Endothelial cell of umbilical vein (primary cell): ENCODE data around the gene CDS2. TPM values are rescaled to one million over a fixed set of nuclear protein-coding genes. Genes with fewer than 3 reads are reported as not detected.

Experiments used
- BruUV-seq: library from RNA; stranded (reverse); fragments of 400-500 nt; replicated peaks from 2 replicates; lab custom pipeline; 2021; lab: Mats Ljungman, UMichigan
- CTCF ChIA-PET: fragments of 300-600, 350-600 bp; sonication (Branson Sonifier 250); formaldehyde crosslinking; loops from one replicate; lab custom pipeline; 2021; ENCODE audit warnings: antibody characterized with exemption, inconsistent platforms; lab: Charles Lee
- POLR2A ChIA-PET: fragments of 300-600, 350-600 bp; sonication (Branson Sonifier 250); formaldehyde crosslinking; loops from one replicate; lab custom pipeline; 2021; ENCODE audit warnings: antibody characterized with exemption, inconsistent platforms; lab: Charles Lee
- DNase-seq: peaks from one replicate; pipeline ENCODE4 v3.0.0-alpha.2; 2011; ENCODE audit warnings: low read depth, low spot score
- FAIRE-seq: peaks from 2 replicates; lab custom pipeline; 2011; peaks lifted over from hg19 to GRCh38; lab: Jason Lieb, UNC
- H2AFZ ChIP-seq: 2 replicates; pipeline ENCODE4 v1.6.0; 2012; ENCODE audit warnings: low read depth, low read length, control low read depth, inconsistent platforms
- H3K27ac ChIP-seq: 2 replicates; pipeline ENCODE4 v1.5.1; 2011; ENCODE audit warnings: low read depth, mild to moderate bottlenecking, control low read depth, low read length, moderate library complexity; ENCODE audit not compliant: insufficient read depth
- H3K27me3 ChIP-seq, 2 experiments: 2 replicates each; pipeline versions ENCODE4 v1.6.0 to v1.6.1; 2011; ENCODE audit warnings: low read length in 2 of 2, mixed read lengths in 1 of 2; ENCODE audit not compliant: control insufficient read depth in 2 of 2, insufficient read depth in 2 of 2
- H3K36me3 ChIP-seq, 2 experiments: 2 replicates in 1 of 2; 3 replicates in 1 of 2; pipeline ENCODE4 v1.5.1; 2011; ENCODE audit warnings: low read length in 2 of 2, mild to moderate bottlenecking in 1 of 2, moderate library complexity in 1 of 2; ENCODE audit not compliant: control insufficient read depth in 2 of 2, insufficient read depth in 2 of 2; ENCODE audit errors: extremely low read depth in 1 of 2
- H3K4me1 ChIP-seq: 3 replicates; pipeline ENCODE4 v1.5.1; 2011; ENCODE audit warnings: mild to moderate bottlenecking, low read length; ENCODE audit not compliant: control insufficient read depth, insufficient read depth; ENCODE audit errors: extremely low read depth
- H3K4me2 ChIP-seq: 2 replicates; pipeline ENCODE4 v1.6.1; 2011; ENCODE audit warnings: low read length, control low read depth, mixed read lengths; ENCODE audit not compliant: insufficient read depth
- H3K4me3 ChIP-seq, 3 experiments: fragments of 200-600 bp in 1 of 3; sonication (generic), shearing (Covaris generic) in 1 of 3; replicated peaks in 1 of 3; 2 replicates each; pipeline ENCODE4 v1.5.1; 2011 to 2016; ENCODE audit warnings: control low read depth in 3 of 3, low read length in 3 of 3, mild to moderate bottlenecking in 2 of 3, inconsistent platforms in 1 of 3, low read depth in 1 of 3, moderate library complexity in 1 of 3; ENCODE audit not compliant: insufficient read depth in 1 of 3
- H3K79me2 ChIP-seq: 2 replicates; pipeline ENCODE4 v1.6.0; 2012; ENCODE audit warnings: low read length, inconsistent platforms; ENCODE audit not compliant: control insufficient read depth, insufficient read depth
- H3K9ac ChIP-seq: replicated peaks from 2 replicates; pipeline ENCODE3; 2011; ENCODE audit warnings: low read length, control low read depth; ENCODE audit not compliant: insufficient read depth; ENCODE audit errors: extremely low read depth
- H3K9me1 ChIP-seq: replicated peaks from 3 replicates; pipeline ENCODE4 v1.6.0; 2011; ENCODE audit warnings: mild to moderate bottlenecking, low read length; ENCODE audit not compliant: control insufficient read depth, insufficient read depth; ENCODE audit errors: extremely low read depth
- H3K9me3 ChIP-seq: replicated peaks from 2 replicates; pipeline ENCODE4 v1.5.1; 2012; ENCODE audit warnings: low read length, inconsistent platforms; ENCODE audit not compliant: control insufficient read depth, insufficient read depth
- H4K20me1 ChIP-seq: replicated peaks from 2 replicates; pipeline ENCODE3; 2011; ENCODE audit warnings: mild to moderate bottlenecking, low read length; ENCODE audit not compliant: control insufficient read depth, insufficient read depth; ENCODE audit errors: extremely low read depth
- CTCF ChIP-seq, 2 donors: IDR thresholded peaks; 1 replicate in 1 of 2; 2 replicates in 1 of 2; pipeline ENCODE4 v1.5.1; 2011; ENCODE audit warnings: low read length in 2 of 2, mild to moderate bottlenecking in 2 of 2, moderate library complexity in 2 of 2, control low read depth in 1 of 2, inconsistent platforms in 1 of 2, low read depth in 1 of 2; ENCODE audit not compliant: insufficient read depth in 1 of 2; ENCODE audit errors: extremely low read depth in 1 of 2
- EZH2 ChIP-seq: IDR thresholded peaks from 2 replicates; pipeline ENCODE4 v1.6.1; 2012; ENCODE audit warnings: borderline replicate concordance, low read depth, mild to moderate bottlenecking, moderate library complexity, low read length, inconsistent platforms; ENCODE audit not compliant: severe bottlenecking
- FOS ChIP-seq: IDR thresholded peaks from 2 replicates; pipeline ENCODE4 v1.6.1; 2011; ENCODE audit warnings: mild to moderate bottlenecking, low read length, moderate library complexity, borderline replicate concordance; ENCODE audit not compliant: insufficient read depth
- GATA2 ChIP-seq: IDR thresholded peaks from 2 replicates; pipeline ENCODE4 v1.7.0; 2011; ENCODE audit warnings: low read depth, mild to moderate bottlenecking, moderate library complexity, mixed read lengths, low read length; ENCODE audit not compliant: insufficient read length, insufficient read depth
- JUN ChIP-seq: IDR thresholded peaks from 2 replicates; pipeline ENCODE4 v1.6.1; 2011; ENCODE audit warnings: borderline replicate concordance, low read depth; ENCODE audit not compliant: insufficient read length, insufficient read depth
- MAX ChIP-seq: IDR thresholded peaks from 2 replicates; pipeline ENCODE4 v1.6.1; 2011; ENCODE audit not compliant: insufficient read depth, insufficient read length
- MYC ChIP-seq: IDR thresholded peaks from one replicate; pipeline ENCODE4 v1.6.1; 2011; ENCODE audit warnings: mild to moderate bottlenecking, low read depth, low read length
- POLR2A ChIP-seq: IDR thresholded peaks from 2 replicates; pipeline ENCODE4 v1.6.1; 2012; ENCODE audit warnings: low read depth, mild to moderate bottlenecking, control low read depth, low read length
- POLR2AphosphoS5 ChIP-seq: IDR thresholded peaks from 2 replicates; pipeline ENCODE4 v1.6.1; 2012; ENCODE audit warnings: low read depth, mild to moderate bottlenecking, control low read depth, low read length, moderate library complexity; ENCODE audit not compliant: insufficient read depth
- dilution Hi-C: fragments of 300-500 bp; cut with MboI; formaldehyde crosslinking; loops from one replicate; pipeline ENCODE4 v1.15.0; 2019; ENCODE audit warnings: low sequenced_read_pairs; ENCODE audit not compliant: extremely low pct_ligation_motif_present
- intact Hi-C: fragments of 100-400 bp; cut with micrococcal nuclease; formaldehyde crosslinking; loops from one replicate; pipeline ENCODE4 v1.10.0; 2022
- polyA plus RNA-seq, 4 experiments: library from polyadenylated mRNA; depleted of rRNA in 3 of 4; stranded (reverse) in 3 of 4; unstranded in 1 of 4; fragments of >200 nt; gene quantifications; 2 replicates each; pipeline versions ENCODE4 v1.2.1 to v1.2.3, GENCODE V29; 2011 to 2012; ENCODE audit warnings: missing spikeins in 1 of 4
- total RNA-seq: library from RNA; stranded (reverse); gene quantifications from 2 replicates; pipeline ENCODE4 v1.2.3, GENCODE V29; 2021

CDS2 gene
- total and polyA plus RNA-seq, 2 donors (not counting 3 experiments of a cell fraction or from before 2014, with no cell fraction given), result 47.0 to 49.0 TPM

GRCh38 chr20:5120185-5120476 is 6.7 kb upstream of the CDS2 start:
- dilution Hi-C loops, result no loop called here
- H3K9ac ChIP-seq, result peak overlapping the region; percentile 22
- H3K4me2 ChIP-seq, result peak overlapping the region; percentile 68
- peak overlapping the region; percentile 61 for H2AFZ ChIP-seq
- TF ChIP-seq POLR2A (peak; percentile 93), JUN (no peak)
- no peaks in the 10 kb centered on the region for H3K9me1 ChIP-seq
- H3K27me3 ChIP-seq, result no peaks in the 10 kb centered on the region
- H3K27ac ChIP-seq, result peak overlapping the region; percentile 46
- H3K4me1 ChIP-seq, result peaks cover 22% of the 10 kb centered on the region
- no peaks in the 10 kb centered on the region for H4K20me1 ChIP-seq
- no peak for FAIRE-seq
- intact Hi-C loops, result loop anchor here (1.0 to 10.0 kb wide), 2 partner anchors 72 to 235 kb away; no protein-coding TSS in a partner anchor
- ChIA-PET CTCF (interaction anchor here (1.4 kb wide), 1 partner anchor 40 kb away, joined by 3 read pairs; no protein-coding TSS in a partner anchor), POLR2A (interaction anchor here (0.6 to 1.7 kb wide), 2 partner anchors 37 to 72 kb away, joined by 5 to 6 read pairs; no protein-coding TSS in a partner anchor)
- H3K36me3 ChIP-seq, result peaks cover 0 to 3% of the 10 kb centered on the region in 2 experiments
- H3K9me3 ChIP-seq, result no peaks in the 10 kb centered on the region
- H3K79me2 ChIP-seq, result peaks cover 37% of the 10 kb centered on the region
- BruUV-seq, result TSS peak; percentile 88
- peak overlapping the region; percentile 30 to 90 (median 67) for H3K4me3 ChIP-seq
- no peak for DNase-seq

- no peak for FAIRE-seq
- no peak overlapping the region for H3K9ac ChIP-seq
- H3K27ac ChIP-seq, result no peak overlapping the region
- dilution Hi-C loops, result no loop called here
- ChIA-PET POLR2A (no interaction called here), CTCF (no interaction called here)
- H3K27me3 ChIP-seq, result no peaks in the 10 kb centered on the region
- TF ChIP-seq FOS (no peak), CTCF (IDR thresholded peaks at IDR 0.05; ENCODE audit: extremely low read depth in 1 of 2, insufficient read depth in 1 of 2, low read depth in 1 of 2, low read length in 2 of 2) (no peak), EZH2 (no peak), POLR2AphosphoS5 (no peak), POLR2A (no peak), JUN (no peak), GATA2 (no peak), MYC (no peak), MAX (no peak)
- H3K9me1 ChIP-seq, result no peaks in the 10 kb centered on the region
- no peaks in the 10 kb centered on the region for H4K20me1 ChIP-seq
- H3K4me1 ChIP-seq, result peaks cover 17% of the 10 kb centered on the region
- no peaks in the 10 kb centered on the region for H3K9me3 ChIP-seq
- no peak overlapping the region for H2AFZ ChIP-seq
- peaks cover 23% of the 10 kb centered on the region for H3K79me2 ChIP-seq
- DNase-seq, result no peak
- no TSS peak for BruUV-seq
- intact Hi-C loops, result loop anchor here (10.0 kb wide), 1 partner anchor 232 kb away; no protein-coding TSS in a partner anchor
- H3K4me3 ChIP-seq, result no peak overlapping the region
- no peak overlapping the region for H3K4me2 ChIP-seq
- no peaks in the 10 kb centered on the region for H3K36me3 ChIP-seq
Observed at GRCh38 chr20:5122873-5123260, 3.9 kb upstream of the CDS2 start.
